PFSK-1 (cell line): ENCODE measurements around the gene FAAP20.

ENCODE experiments used
- FOXP2 ChIP-seq: optimal IDR thresholded peaks from 2 replicates; pipeline ENCODE3; 2011; ENCODE audit warnings: borderline replicate concordance, control low read depth, inconsistent platforms; ENCODE audit not compliant: insufficient read depth; ENCODE audit errors: extremely low read length, extremely low read depth
- POLR2AphosphoS5 ChIP-seq: IDR thresholded peaks from 2 replicates; pipeline ENCODE4 v1.6.1; 2012; ENCODE audit warnings: low read depth, mild to moderate bottlenecking, control low read depth, low read length, moderate library complexity
- REST ChIP-seq, 2 experiments: IDR thresholded peaks; 2 replicates each; pipeline versions ENCODE4 v1.6.1 to v1.8.0; 2011 to 2012; ENCODE audit warnings: low read depth in 2 of 2, low read length in 2 of 2, control low read depth in 1 of 2, inconsistent platforms in 1 of 2, mild to moderate bottlenecking in 1 of 2, moderate library complexity in 1 of 2; ENCODE audit not compliant: insufficient read depth in 1 of 2
- SIN3A ChIP-seq: IDR thresholded peaks from 2 replicates; pipeline ENCODE4 v1.6.1; 2012; ENCODE audit warnings: mild to moderate bottlenecking, low read length, moderate library complexity, borderline replicate concordance; ENCODE audit not compliant: insufficient read depth
- TAF1 ChIP-seq: IDR thresholded peaks from 2 replicates; pipeline ENCODE4 v1.6.1; 2012; ENCODE audit warnings: low read length, control low read depth, borderline replicate concordance; ENCODE audit not compliant: insufficient read depth

Gene FAAP20

GRCh38 chr1:2226525-2227345, 32.2 kb upstream of the FAAP20 start:
- TF ChIP-seq REST (IDR thresholded peaks at IDR 0.05; ENCODE audit: insufficient read depth in 1 of 2, low read depth in 2 of 2, low read length in 2 of 2) (no peak), FOXP2 (no peak), POLR2AphosphoS5 (no peak), TAF1 (no peak), SIN3A (no peak)

GRCh38 chr1:2224631-2225428, 30.3 kb upstream of the FAAP20 start:
- no peak for TF ChIP-seq SIN3A
- TF ChIP-seq TAF1: no peak
- no peak for TF ChIP-seq FOXP2
- TF ChIP-seq POLR2AphosphoS5: no peak
- TF ChIP-seq REST (IDR thresholded peaks at IDR 0.05; ENCODE audit: insufficient read depth in 1 of 2, low read depth in 2 of 2, low read length in 2 of 2): no peak

- TF ChIP-seq TAF1: no peak
- TF ChIP-seq FOXP2: no peak
- no peak for TF ChIP-seq SIN3A
- TF ChIP-seq REST (IDR thresholded peaks at IDR 0.05; ENCODE audit: insufficient read depth in 1 of 2, low read depth in 2 of 2, low read length in 2 of 2): no peak
- no peak for TF ChIP-seq POLR2AphosphoS5
Observed at GRCh38 chr1:2224170-2224584, 29.6 kb upstream of the FAAP20 start.

- no peak for TF ChIP-seq SIN3A
- TF ChIP-seq FOXP2: no peak
- no peak for TF ChIP-seq POLR2AphosphoS5
- no peak for TF ChIP-seq TAF1
- TF ChIP-seq REST (IDR thresholded peaks at IDR 0.05; ENCODE audit: insufficient read depth in 1 of 2, low read depth in 2 of 2, low read length in 2 of 2): no peak
Observed at GRCh38 chr1:2221271-2221670, 26.7 kb upstream of the FAAP20 start.
